ACC112 (cell line): ENCODE data around the gene MOB1B.
"Not testable (repeated sequence)": the region's sequence is repeated elsewhere in the genome, so short reads cannot be mapped to it uniquely, and the experiment has no call there.

Source experiments
- H2AFZ ChIP-seq: fragments of 200-600 bp; sonication (generic); one replicate; pipeline ENCODE4 v1.6.0; 2017; ENCODE audit warnings: antibody characterized with exemption, low read length; ENCODE audit not compliant: unreplicated experiment
- H3K27ac ChIP-seq: fragments of 200-600 bp; sonication (generic); 2 replicates; pipeline ENCODE4 v1.5.1; 2014; ENCODE audit warnings: low read depth, mild to moderate bottlenecking, antibody characterized with exemption, low read length, moderate library complexity
- H3K27me3 ChIP-seq: fragments of 200-600 bp; sonication (generic); 2 replicates; pipeline ENCODE4 v1.6.1; 2014; ENCODE audit warnings: mild to moderate bottlenecking, antibody characterized with exemption, low read length, moderate library complexity, mixed read lengths; ENCODE audit not compliant: insufficient read depth
- H3K36me3 ChIP-seq: fragments of 200-600 bp; sonication (generic); 2 replicates; pipeline ENCODE4 v1.6.1; 2016; ENCODE audit warnings: mild to moderate bottlenecking, antibody characterized with exemption, low read length, moderate library complexity, mixed read lengths; ENCODE audit not compliant: insufficient read depth
- H3K4me1 ChIP-seq: fragments of 200-600 bp; sonication (generic); one replicate; pipeline ENCODE4 v1.6.1; 2016; ENCODE audit warnings: low read length, mixed read lengths; ENCODE audit not compliant: insufficient read depth, unreplicated experiment, control insufficient read depth
- H3K4me3 ChIP-seq: fragments of 200-600 bp; sonication (generic); 2 replicates; pipeline ENCODE4 v1.5.1; 2014; ENCODE audit warnings: mild to moderate bottlenecking, low read depth, low read length
- H3K79me2 ChIP-seq: fragments of 200-600 bp; sonication (generic); one replicate; pipeline ENCODE4 v1.6.0; 2016; ENCODE audit warnings: low read length; ENCODE audit not compliant: control insufficient read depth, unreplicated experiment, insufficient read depth

MOB1B gene

GRCh38 chr4:70885174-70885573, 17.0 kb upstream of the MOB1B start:
- Histone ChIP-seq H3K27me3 (no peaks in the 10 kb centered on the region), H2AFZ (no peak overlapping the region), H3K4me3 (no peak overlapping the region), H3K79me2 (no peaks in the 10 kb centered on the region), H3K4me1 (no peaks in the 10 kb centered on the region), H3K36me3 (no peaks in the 10 kb centered on the region), H3K27ac (no peak overlapping the region)

DNA sequence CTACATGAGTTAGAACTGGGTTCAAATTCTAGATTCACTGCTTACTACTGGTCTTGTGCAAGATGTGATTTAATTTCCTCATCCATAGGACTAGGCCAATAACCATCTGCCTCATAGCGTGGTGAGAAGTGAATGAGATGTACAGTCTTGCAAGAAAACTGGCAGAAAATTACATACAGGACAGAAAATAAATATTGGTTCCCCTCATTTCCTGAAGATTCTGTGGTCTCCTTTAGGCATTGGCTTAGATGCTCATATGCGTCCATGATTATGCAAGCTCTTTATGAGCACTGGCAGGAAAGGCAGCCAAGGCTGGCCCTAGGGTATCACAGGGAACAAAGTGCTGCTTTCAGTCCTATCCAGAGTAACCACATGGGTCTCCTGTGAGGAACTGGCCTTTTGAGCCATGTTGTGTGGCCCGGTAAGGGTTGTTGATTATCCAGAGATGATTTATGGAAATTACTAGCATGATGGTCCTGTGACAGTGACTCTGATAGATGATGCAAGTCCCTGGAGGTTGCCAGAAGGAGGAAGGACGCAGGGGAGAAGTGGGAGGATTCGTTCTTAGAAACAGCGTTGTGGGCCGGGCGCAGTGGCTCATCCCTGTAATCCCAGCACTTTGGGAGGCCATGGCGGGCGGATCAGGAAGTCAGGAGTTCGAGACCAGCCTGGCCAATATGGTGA, 9.9 kb upstream of the MOB1B start:
- H3K36me3 ChIP-seq: no peaks in the 10 kb centered on the region
- no peak overlapping the region for H2AFZ ChIP-seq

DNA sequence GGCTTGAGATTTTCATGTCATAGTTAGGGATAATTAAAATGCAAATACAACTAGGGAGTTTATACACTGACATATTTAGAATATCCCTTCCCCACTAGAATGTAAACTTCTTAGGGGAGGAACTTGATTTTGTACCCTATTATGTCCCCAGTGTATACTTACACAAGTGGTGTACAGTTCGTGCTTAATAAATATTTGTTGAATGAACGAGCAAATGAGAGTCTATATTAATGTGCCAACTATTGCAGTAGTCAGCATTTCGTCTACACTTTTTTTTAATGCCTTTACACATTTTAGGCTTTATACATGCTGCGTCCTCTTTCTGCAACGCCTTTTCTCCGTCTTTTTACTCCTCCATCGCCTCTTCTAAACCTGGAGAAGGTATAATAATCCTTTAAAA, 8.4 kb upstream of the MOB1B start:
- no peaks in the 10 kb centered on the region for H3K36me3 ChIP-seq
- H3K4me3 ChIP-seq: no peak overlapping the region
- no peak overlapping the region for H3K27ac ChIP-seq
- no peaks in the 10 kb centered on the region for H3K4me1 ChIP-seq
- no peaks in the 10 kb centered on the region for H3K27me3 ChIP-seq
- H2AFZ ChIP-seq: no peak overlapping the region
- no peaks in the 10 kb centered on the region for H3K79me2 ChIP-seq

More for the DNA sequence above, 9.9 kb upstream of the MOB1B start:
- Histone ChIP-seq H3K79me2 (no peaks in the 10 kb centered on the region), H3K4me1 (no peaks in the 10 kb centered on the region), H3K4me3 (no peak overlapping the region), H3K27me3 (no peaks in the 10 kb centered on the region), H3K27ac (no peak overlapping the region)

- no peak overlapping the region for H2AFZ ChIP-seq
- H3K4me1 ChIP-seq: no peaks in the 10 kb centered on the region
Measured at GRCh38 chr4:70895405-70895804, 6.8 kb upstream of the MOB1B start.

DNA sequence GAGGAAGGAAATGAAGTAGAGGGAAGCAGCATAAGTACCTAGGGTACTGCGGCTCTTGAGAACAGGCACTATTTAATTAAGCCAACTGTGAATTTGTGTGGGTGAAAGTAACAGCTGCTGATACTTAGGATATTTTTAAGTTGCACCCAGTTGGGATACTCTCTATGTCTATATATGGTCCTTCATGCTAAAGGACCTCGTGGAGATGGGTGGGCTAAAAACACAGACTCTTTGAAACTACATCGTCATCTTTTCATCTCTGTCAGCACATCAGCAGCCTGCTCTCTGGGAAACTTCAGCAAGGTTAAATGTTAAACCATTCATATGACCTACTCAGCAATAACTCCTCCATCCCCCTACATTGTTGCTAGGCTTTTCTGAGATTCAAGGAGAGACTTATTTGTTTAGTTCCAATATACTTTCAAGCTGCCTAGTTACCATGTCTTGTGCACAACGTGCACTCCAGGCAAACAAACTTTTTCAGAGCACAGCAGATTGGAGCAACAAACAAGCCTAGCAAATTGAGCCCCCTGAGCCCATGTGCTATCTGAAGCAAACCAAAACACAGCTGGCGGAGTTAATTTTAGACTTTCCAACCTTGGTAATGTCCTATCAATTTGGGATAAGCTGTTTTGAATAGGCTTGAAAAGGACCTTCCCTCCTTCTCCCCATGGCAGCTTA, 6.2 kb upstream of the MOB1B start:
- Histone ChIP-seq H3K27ac (no peak overlapping the region), H2AFZ (no peak overlapping the region), H3K4me3 (no peak overlapping the region), H3K79me2 (no peaks in the 10 kb centered on the region), H3K36me3 (no peaks in the 10 kb centered on the region), H3K27me3 (no peaks in the 10 kb centered on the region), H3K4me1 (no peaks in the 10 kb centered on the region)

More at GRCh38 chr4:70895405-70895804, 6.8 kb upstream of the MOB1B start:
- H3K4me3 ChIP-seq: no peak overlapping the region
- H3K27ac ChIP-seq: no peak overlapping the region
- H3K27me3 ChIP-seq: no peaks in the 10 kb centered on the region
- no peaks in the 10 kb centered on the region for H3K79me2 ChIP-seq
- H3K36me3 ChIP-seq: no peaks in the 10 kb centered on the region

- H3K36me3 ChIP-seq, H2AFZ ChIP-seq, H3K27ac ChIP-seq, H3K4me3 ChIP-seq, H3K4me1 ChIP-seq, H3K27me3 ChIP-seq: not testable (repeated sequence)
- H3K79me2 ChIP-seq: peaks cover 10% of the 10 kb centered on the region
Measured at GRCh38 chr4:70898581-70898980, 3.6 kb upstream of the MOB1B start.

GRCh38 chr4:70901607-70901983, 574 bp upstream of the MOB1B start:
- no peaks in the 10 kb centered on the region for H3K4me1 ChIP-seq
- peaks cover 38% of the 10 kb centered on the region for H3K79me2 ChIP-seq
- H3K4me3 ChIP-seq: peak overlapping the region; percentile 84

DNA sequence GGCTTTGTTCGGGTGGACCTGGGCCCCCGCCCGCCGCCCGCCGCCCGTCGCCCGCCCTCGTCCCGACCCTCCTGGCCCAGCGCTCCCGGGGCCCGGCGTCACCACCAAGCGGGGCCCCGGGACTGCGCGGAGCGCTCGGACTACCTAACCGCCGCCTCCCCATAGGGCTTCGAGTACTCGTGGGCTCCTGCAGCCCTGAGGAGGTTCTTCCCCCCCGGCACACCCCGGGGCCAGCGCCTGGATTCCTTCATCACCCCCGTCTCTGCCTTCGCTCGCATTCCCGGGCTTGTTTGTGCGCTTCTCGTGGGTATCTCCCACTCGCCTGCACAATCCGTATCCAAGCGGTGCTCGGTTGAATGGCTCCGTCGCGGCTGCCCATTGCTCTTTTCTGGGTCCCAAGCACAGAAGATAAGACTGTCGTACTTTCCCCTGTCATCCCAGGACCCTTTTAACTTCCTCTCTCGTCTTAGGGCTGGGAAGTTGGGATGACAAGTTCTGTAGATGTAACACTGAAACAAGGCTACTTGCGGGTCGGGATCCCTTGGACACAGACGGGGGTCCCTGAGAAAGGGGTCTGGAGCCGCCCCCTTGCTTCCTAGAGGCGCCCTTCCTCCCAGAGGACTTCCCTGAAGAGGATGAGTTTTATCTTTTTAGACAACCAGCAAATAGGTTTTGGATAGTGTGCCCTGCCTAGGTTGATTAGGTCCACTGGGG, 565 bp downstream of the MOB1B start:
- Histone ChIP-seq H3K27me3 (no peaks in the 10 kb centered on the region), H3K4me3 (peak overlapping the region; percentile 84), H3K79me2 (peaks cover 49% of the 10 kb centered on the region), H3K27ac (peak overlapping the region; percentile 12; the same call in 1 of the 2 replicates), H2AFZ (peak overlapping the region; percentile 80), H3K36me3 (no peaks in the 10 kb centered on the region), H3K4me1 (no peaks in the 10 kb centered on the region)

More at GRCh38 chr4:70901607-70901983, 574 bp upstream of the MOB1B start:
- H3K27me3 ChIP-seq: no peaks in the 10 kb centered on the region
- no peak overlapping the region for H3K27ac ChIP-seq
- H2AFZ ChIP-seq: peak overlapping the region; percentile 87
- no peaks in the 10 kb centered on the region for H3K36me3 ChIP-seq

GRCh38 chr4:70903291-70903603, 1.1 kb downstream of the MOB1B start:
- Histone ChIP-seq H2AFZ (peak overlapping the region; percentile 80), H3K27me3 (no peaks in the 10 kb centered on the region), H3K36me3 (no peaks in the 10 kb centered on the region), H3K4me1 (no peaks in the 10 kb centered on the region), H3K4me3 (peak overlapping the region; percentile 84), H3K79me2 (peaks cover 51% of the 10 kb centered on the region), H3K27ac (no peak overlapping the region)

GRCh38 chr4:70908993-70909556, 6.9 kb downstream of the MOB1B start:
- no peak overlapping the region for H3K4me3 ChIP-seq
- no peak overlapping the region for H2AFZ ChIP-seq
- no peak overlapping the region for H3K27ac ChIP-seq
- no peaks in the 10 kb centered on the region for H3K27me3 ChIP-seq
- peaks cover 69% of the 10 kb centered on the region for H3K79me2 ChIP-seq
- H3K4me1 ChIP-seq: no peaks in the 10 kb centered on the region
- peaks cover 8% of the 10 kb centered on the region; the same call in 1 of the 2 replicates for H3K36me3 ChIP-seq
